H54 (cell line): Measurements from ENCODE around the gene OR4N5.

Experiments
- DNase-seq: peaks from one replicate; pipeline ENCODE4 v3.0.0; 2011; ENCODE audit warnings: low spot score, mixed read lengths; ENCODE audit not compliant: insufficient read length
- FAIRE-seq: peaks from 3 replicates; lab custom pipeline; 2011; peaks lifted over from hg19 to GRCh38; lab: Jason Lieb, UNC
- POLR2A ChIP-seq: IDR thresholded peaks from 2 replicates; pipeline ENCODE4 v1.6.1; 2011; ENCODE audit warnings: low read depth, mild to moderate bottlenecking, low read length

Gene OR4N5

GRCh38 chr14:20177433-20177974 is 38.9 kb downstream of the OR4N5 start:
- TF ChIP-seq POLR2A, result no peak
- FAIRE-seq (no peak), DNase-seq (no peak)

GRCh38 chr14:20179218-20179617 is 40.6 kb downstream of the OR4N5 start:
- no peak for FAIRE-seq
- no peak for DNase-seq
- no peak for TF ChIP-seq POLR2A

- TF ChIP-seq POLR2A, result no peak
- DNase-seq (no peak), FAIRE-seq (no peak)
These were observed 41.3 kb downstream of the OR4N5 start for GRCh38 chr14:20179880-20180279.

- no peak for FAIRE-seq
- TF ChIP-seq POLR2A, result no peak
- no peak for DNase-seq
These were observed 41.9 kb downstream of the OR4N5 start for GRCh38 chr14:20180486-20180885.

- FAIRE-seq, result no peak
- TF ChIP-seq POLR2A, result no peak
- DNase-seq, result no peak
These were observed 45.6 kb downstream of the OR4N5 start for GRCh38 chr14:20184181-20184580.

- no peak for TF ChIP-seq POLR2A
- FAIRE-seq (no peak), DNase-seq (no peak)
These were observed 52.0 kb downstream of the OR4N5 start, which contains the start of gene OR11G2 for GRCh38 chr14:20190596-20190995. OR11G2 (plus strand) TSS chr14:20190896; CDS start chr14:20197438, 6,542 bp downstream.

- TF ChIP-seq POLR2A, result no peak
- DNase-seq (no peak), FAIRE-seq (no peak)
These were observed 52.8 kb downstream of the OR4N5 start for GRCh38 chr14:20191396-20191795.

- TF ChIP-seq POLR2A, result no peak
- DNase-seq (no peak), FAIRE-seq (no peak)
These were observed 55.5 kb downstream of the OR4N5 start for GRCh38 chr14:20194101-20194500.
